ENCODE data around the gene GPRIN3.

Gene GPRIN3

DNA sequence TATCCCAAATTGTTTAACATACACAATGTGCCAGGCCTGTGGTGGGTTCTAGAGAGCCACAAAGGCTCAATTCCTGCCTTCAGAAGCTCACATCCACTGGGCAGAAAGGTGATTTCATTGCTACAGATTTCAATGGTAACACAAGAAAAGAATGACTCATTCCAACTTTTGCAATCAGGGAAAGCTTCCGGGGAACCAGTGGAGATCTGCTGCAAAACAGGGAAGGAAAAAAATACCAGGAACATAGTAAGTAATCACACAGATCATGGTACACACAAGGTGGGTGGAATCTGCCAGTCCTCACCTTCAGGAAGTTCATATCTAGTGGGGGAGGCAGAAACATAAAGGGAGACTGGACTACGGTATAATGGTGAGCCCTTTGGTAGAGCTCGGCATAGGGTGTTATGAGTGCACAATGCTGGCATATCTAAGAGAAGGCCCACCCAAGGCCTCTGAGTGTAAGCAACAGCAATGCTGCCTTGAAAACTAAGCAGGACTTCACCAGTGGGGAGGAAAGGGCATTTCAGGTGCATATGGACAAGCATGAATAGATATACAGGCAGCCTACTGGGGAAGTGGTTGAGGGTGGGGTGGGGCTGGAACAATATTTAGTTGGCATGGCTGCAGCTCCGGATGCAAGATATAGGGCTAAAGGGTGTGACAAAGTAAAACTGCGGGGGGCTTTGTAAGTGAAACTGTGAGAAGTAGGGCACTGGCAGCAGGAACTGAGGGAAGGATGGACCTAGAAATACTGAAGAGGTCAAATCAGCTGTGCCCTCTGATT lies 24.2 kb downstream of the GPRIN3 start:
- Histone ChIP-seq H3K27me3 (no peaks in the 10 kb centered on the region), H4K20me1 (no peaks in the 10 kb centered on the region), H3K36me3 (peaks cover 0 to 8% (median 0%) of the 10 kb centered on the region in 11 experiments; a peak in 2 of 22 replicates), H3K27ac (peak overlapping the region in 4 of 11 experiments; percentile 50 to 83 (median 70); a peak in 8 of 22 replicates), H3K4me3 (no peak overlapping the region), H3K4me2 (peak overlapping the region; percentile 14 to 90 (median 51); a peak in 21 of 22 replicates), H3K4me1 (peaks cover 15 to 67% (median 24%) of the 10 kb centered on the region in 10 experiments), H3K9ac (peak overlapping the region in 1 of 11 experiments; percentile 28; a peak in 1 of 22 replicates), H3K9me3 (replicated peaks in 1 of 11) (peaks cover 0 to 20% (median 6%) of the 10 kb centered on the region in 11 experiments; a peak in 7 of 22 replicates)
- TF ChIP-seq Cebpa-rat (IDR thresholded peaks at IDR 0.05): no peak

DNA sequence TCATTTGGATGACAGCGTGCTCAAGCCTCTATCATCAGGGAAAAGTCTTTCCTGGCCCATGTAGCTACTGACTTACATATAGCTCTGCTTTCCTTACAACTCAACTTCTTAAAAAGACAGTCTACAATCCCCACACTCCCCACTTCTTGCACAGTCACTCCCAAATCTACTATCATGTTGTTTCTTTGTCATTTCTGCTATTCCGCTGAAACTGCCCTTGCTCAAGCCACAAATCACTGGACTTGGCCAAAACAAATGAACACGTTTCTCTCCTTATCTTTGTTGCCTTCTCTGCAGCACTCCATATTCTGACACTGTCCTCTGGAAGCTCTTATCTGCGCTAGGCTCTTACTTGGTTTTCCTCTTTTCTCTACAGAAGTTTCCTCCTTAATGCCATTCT lies 28.2 kb downstream of the GPRIN3 start:
- Histone ChIP-seq H3K4me1 (peaks cover 9 to 37% (median 14%) of the 10 kb centered on the region in 10 experiments), H3K36me3 (peaks cover 0 to 22% (median 0%) of the 10 kb centered on the region in 11 experiments; a peak in 8 of 22 replicates), H4K20me1 (peaks cover 0 to 5% (median 0%) of the 10 kb centered on the region in 11 experiments; a peak in 1 of 22 replicates), H3K27me3 (no peaks in the 10 kb centered on the region), H3K9ac (no peak overlapping the region), H3K4me2 (no peak overlapping the region), H3K27ac (no peak overlapping the region), H3K9me3 (replicated peaks in 1 of 11) (peaks cover 0 to 34% (median 6%) of the 10 kb centered on the region in 11 experiments; a peak in 7 of 22 replicates), H3K4me3 (no peak overlapping the region)
- no peak for TF ChIP-seq Cebpa-rat (IDR thresholded peaks at IDR 0.05)

DNA sequence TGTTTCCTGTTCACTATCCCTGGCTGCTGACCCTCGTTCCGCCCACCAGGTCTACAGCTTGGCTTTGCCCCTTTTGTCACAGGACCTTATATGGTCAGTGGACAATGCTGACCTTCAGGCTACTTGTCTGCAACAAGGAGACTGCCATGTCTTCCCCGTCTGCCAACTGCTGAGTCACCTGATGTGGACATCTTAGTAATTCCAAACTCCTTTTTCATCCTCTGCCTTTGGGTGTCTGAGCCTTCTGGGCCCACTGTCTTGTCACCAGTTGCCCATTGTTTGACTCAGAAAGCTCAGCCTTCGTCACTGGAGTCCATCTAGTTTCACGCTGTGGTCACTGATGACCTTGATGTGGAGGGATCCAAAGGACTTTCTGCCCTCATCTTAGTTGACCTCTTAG lies 30.2 kb downstream of the GPRIN3 start:
- peaks cover 0 to 26% (median 0%) of the 10 kb centered on the region in 11 experiments; a peak in 8 of 22 replicates for H3K36me3 ChIP-seq
- H3K27me3 ChIP-seq: no peaks in the 10 kb centered on the region
- H3K4me2 ChIP-seq: no peak overlapping the region
- peaks cover 0 to 5% (median 0%) of the 10 kb centered on the region in 11 experiments; a peak in 1 of 22 replicates for H4K20me1 ChIP-seq
- H3K9ac ChIP-seq: no peak overlapping the region
- H3K9me3 ChIP-seq (replicated peaks in 1 of 11): peaks cover 0 to 39% (median 6%) of the 10 kb centered on the region in 11 experiments; a peak in 7 of 22 replicates
- H3K27ac ChIP-seq: no peak overlapping the region
- no peak overlapping the region for H3K4me3 ChIP-seq
- peaks cover 0 to 18% (median 0%) of the 10 kb centered on the region in 10 experiments; a peak in 4 of 20 replicates for H3K4me1 ChIP-seq
- TF ChIP-seq Cebpa-rat (IDR thresholded peaks at IDR 0.05): no peak

DNA sequence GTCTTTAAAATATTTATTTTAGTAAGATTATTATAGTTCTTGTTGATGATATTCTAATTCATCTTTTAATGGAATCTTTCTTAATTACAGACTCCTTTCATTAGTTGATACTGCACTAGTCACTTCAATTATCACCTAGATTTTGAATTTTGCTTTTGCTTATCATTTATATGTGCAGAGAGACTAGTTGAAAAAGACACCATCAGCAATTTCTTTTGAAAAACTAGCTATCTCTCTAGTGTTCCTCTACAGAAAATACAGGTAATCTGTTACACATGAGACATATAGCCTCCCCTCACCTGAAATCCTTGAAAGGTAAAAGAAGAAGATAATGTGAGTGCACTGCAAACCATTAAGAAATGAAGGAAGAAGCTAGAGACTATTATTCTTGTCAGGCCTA lies 31.3 kb downstream of the GPRIN3 start:
- no peak overlapping the region for H3K4me2 ChIP-seq

DNA sequence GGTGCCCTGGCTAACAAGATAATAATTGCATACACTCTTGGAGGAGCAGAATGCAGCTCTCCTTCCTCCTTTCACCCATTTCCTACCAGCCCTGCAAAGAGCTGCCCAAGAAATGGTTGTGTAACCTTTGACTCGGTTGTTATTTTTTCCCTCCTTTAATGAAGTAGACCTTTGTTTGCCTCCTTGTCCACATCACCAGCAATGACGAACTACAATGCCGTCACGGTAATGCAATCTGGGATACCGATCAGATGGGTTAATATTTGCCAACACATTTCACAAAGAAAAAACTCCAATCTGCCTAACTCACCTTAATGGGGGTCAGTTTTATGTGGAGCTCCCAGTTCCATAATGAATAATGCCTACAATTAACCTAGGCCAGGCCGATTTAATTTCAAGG lies 32.0 kb downstream of the GPRIN3 start:
- Histone ChIP-seq H4K20me1 (peaks cover 0 to 5% (median 0%) of the 10 kb centered on the region in 11 experiments; a peak in 1 of 22 replicates), H3K27ac (no peak overlapping the region)
- no peak for TF ChIP-seq Cebpa-rat (IDR thresholded peaks at IDR 0.05)

More for the DNA sequence above, 31.3 kb downstream of the GPRIN3 start:
- Histone ChIP-seq H3K4me1 (peaks cover 0 to 9% (median 0%) of the 10 kb centered on the region in 10 experiments; a peak in 2 of 20 replicates), H3K36me3 (peaks cover 0 to 26% (median 0%) of the 10 kb centered on the region in 11 experiments; a peak in 9 of 22 replicates), H3K9me3 (replicated peaks in 1 of 11) (peaks cover 0 to 37% (median 3%) of the 10 kb centered on the region in 11 experiments; a peak in 7 of 22 replicates), H3K27me3 (no peaks in the 10 kb centered on the region), H4K20me1 (peaks cover 0 to 5% (median 0%) of the 10 kb centered on the region in 11 experiments; a peak in 1 of 22 replicates), H3K4me3 (no peak overlapping the region), H3K27ac (no peak overlapping the region), H3K9ac (no peak overlapping the region)
- TF ChIP-seq Cebpa-rat (IDR thresholded peaks at IDR 0.05): no peak

DNA sequence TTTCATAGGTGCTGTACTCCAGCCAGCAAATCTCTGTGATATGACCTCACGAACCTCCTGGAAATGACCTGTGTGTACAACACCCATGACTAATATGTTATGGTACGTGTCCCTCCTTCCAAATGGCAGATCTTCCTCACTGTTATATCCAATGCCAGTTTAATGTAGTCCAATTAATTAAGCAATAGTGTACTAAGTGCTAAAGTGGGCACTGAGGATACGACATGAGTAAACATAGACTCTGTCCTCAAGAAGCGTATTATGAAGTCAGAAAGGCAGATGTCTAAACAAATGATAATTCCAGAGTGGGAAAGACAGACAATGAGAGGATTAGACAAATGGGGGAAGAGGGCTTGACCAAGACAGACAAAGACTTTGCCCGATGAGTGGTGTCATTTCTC lies 33.9 kb downstream of the GPRIN3 start:
- no peaks in the 10 kb centered on the region for H3K27me3 ChIP-seq
- no peak overlapping the region for H3K4me3 ChIP-seq
- no peak overlapping the region for H3K27ac ChIP-seq
- no peak for TF ChIP-seq Cebpa-rat (IDR thresholded peaks at IDR 0.05)
- H3K4me2 ChIP-seq: no peak overlapping the region
- peaks cover 0 to 21% (median 0%) of the 10 kb centered on the region in 11 experiments; a peak in 2 of 22 replicates for H3K9me3 ChIP-seq (replicated peaks in 1 of 11)
- H3K4me1 ChIP-seq: peaks cover 0 to 25% (median 2%) of the 10 kb centered on the region in 10 experiments; a peak in 9 of 20 replicates
- H4K20me1 ChIP-seq: peaks cover 0 to 5% (median 0%) of the 10 kb centered on the region in 11 experiments; a peak in 1 of 22 replicates
- no peak overlapping the region for H3K9ac ChIP-seq
- peaks cover 0 to 20% (median 0%) of the 10 kb centered on the region in 11 experiments; a peak in 9 of 22 replicates for H3K36me3 ChIP-seq

More for the DNA sequence above, 32.0 kb downstream of the GPRIN3 start:
- H3K4me1 ChIP-seq: peaks cover 0 to 14% (median 0%) of the 10 kb centered on the region in 10 experiments; a peak in 3 of 20 replicates
- H3K27me3 ChIP-seq: no peaks in the 10 kb centered on the region
- no peak overlapping the region for H3K4me2 ChIP-seq
- peaks cover 0 to 30% (median 0%) of the 10 kb centered on the region in 11 experiments; a peak in 2 of 22 replicates for H3K9me3 ChIP-seq (replicated peaks in 1 of 11)
- H3K4me3 ChIP-seq: no peak overlapping the region
- no peak overlapping the region for H3K9ac ChIP-seq
- peaks cover 0 to 20% (median 0%) of the 10 kb centered on the region in 11 experiments; a peak in 9 of 22 replicates for H3K36me3 ChIP-seq

DNA sequence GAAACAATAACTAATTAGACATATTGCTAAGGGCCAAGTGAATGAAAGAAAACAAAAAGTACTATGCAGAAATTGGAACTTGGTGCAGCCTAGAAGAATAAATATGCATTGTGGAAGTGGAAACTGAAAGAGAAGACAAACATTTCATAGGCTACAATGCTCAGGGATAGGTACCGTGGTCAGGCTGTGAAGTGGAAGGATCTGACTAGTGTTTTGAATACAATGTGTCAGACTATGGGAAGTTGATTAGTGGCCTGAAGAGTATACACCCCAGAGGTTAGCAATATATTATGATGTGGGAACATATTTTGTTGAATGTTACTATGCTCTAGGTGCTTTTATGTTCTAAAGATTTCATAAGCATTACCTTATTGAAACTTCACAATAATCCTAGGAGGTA lies 36.8 kb downstream of the GPRIN3 start:
- peaks cover 0 to 9% (median 0%) of the 10 kb centered on the region in 11 experiments; a peak in 2 of 22 replicates for H3K36me3 ChIP-seq
- H3K27ac ChIP-seq: no peak overlapping the region
- H3K9me3 ChIP-seq (replicated peaks in 1 of 11): 0 out of 22 replicates have a peak, but pooled peaks cover 0 to 5% (median 0%) of the 10 kb centered on the region in 11 experiments
- no peak for TF ChIP-seq Cebpa-rat (IDR thresholded peaks at IDR 0.05)
- peaks cover 0 to 42% (median 9%) of the 10 kb centered on the region in 10 experiments; a peak in 10 of 20 replicates for H3K4me1 ChIP-seq
- no peak overlapping the region for H3K4me3 ChIP-seq
- H3K4me2 ChIP-seq: peak overlapping the region in 2 of 11 experiments; percentile 13 to 43; a peak in 3 of 22 replicates
- peaks cover 0 to 8% (median 0%) of the 10 kb centered on the region in 11 experiments; a peak in 1 of 22 replicates for H4K20me1 ChIP-seq
- no peak overlapping the region for H3K9ac ChIP-seq
- H3K27me3 ChIP-seq: no peaks in the 10 kb centered on the region

DNA sequence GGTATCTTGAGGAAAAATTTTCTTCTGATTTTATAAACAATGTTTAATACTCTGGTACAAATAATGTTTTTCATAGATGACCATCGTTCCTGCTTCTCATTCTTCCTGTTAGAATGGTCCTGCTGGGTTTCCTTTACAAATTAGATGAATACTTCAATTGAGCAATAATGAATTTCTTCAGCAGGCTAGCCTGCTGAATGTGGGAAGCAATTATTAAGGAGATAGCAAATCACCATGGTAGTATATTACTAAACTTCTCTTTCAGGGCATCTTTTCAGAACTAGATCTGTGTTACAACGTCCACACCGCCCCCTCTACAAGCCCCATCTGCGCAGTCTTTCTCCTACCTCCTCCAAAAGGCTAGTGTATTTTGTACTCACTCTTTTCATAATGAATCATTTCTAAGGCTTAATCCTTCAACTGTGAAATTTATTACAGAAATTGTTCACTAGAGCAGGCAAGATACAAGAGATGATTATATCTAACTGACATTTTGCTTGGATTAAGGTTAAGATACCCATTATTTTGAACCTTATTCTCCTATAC lies 38.4 kb downstream of the GPRIN3 start:
- H3K4me1 ChIP-seq: peaks cover 0 to 43% (median 9%) of the 10 kb centered on the region in 10 experiments; a peak in 12 of 20 replicates
- H3K27ac ChIP-seq: peak overlapping the region in 2 of 11 experiments; percentile 5 to 35; a peak in 2 of 22 replicates
- H3K9me3 ChIP-seq (replicated peaks in 1 of 11): peaks cover 0 to 10% (median 6%) of the 10 kb centered on the region in 11 experiments; a peak in 5 of 22 replicates
- H3K36me3 ChIP-seq: peaks cover 0 to 2% (median 0%) of the 10 kb centered on the region in 11 experiments; a peak in 2 of 22 replicates
- no peak overlapping the region for H3K9ac ChIP-seq
- H4K20me1 ChIP-seq: peaks cover 0 to 3% (median 0%) of the 10 kb centered on the region in 11 experiments; a peak in 1 of 22 replicates
- no peak for TF ChIP-seq Cebpa-rat (IDR thresholded peaks at IDR 0.05)
- H3K4me2 ChIP-seq: peak overlapping the region in 6 of 11 experiments; percentile 11 to 82 (median 56); a peak in 9 of 22 replicates
- H3K4me3 ChIP-seq: no peak overlapping the region
- H3K27me3 ChIP-seq: no peaks in the 10 kb centered on the region

All from BLaER1 treated with 17β-estradiol and CSF1 and Interleukin-3, amounts not matched to agents 10 nM and 100 nM (cell line).